Left ventricle myocardium inferior (tissue), 1 donor: ENCODE measurements around the gene TPM1. TPM values are rescaled to one million over a fixed set of nuclear protein-coding genes. Genes with fewer than 3 reads are reported as not detected.
"Not testable (repeated sequence)": the region's sequence is repeated elsewhere in the genome, so short reads cannot be mapped to it uniquely, and the experiment has no call there.

Source experiments
- DNase-seq: peaks from one replicate; pipeline ENCODE4 v3.0.0-alpha.2; 2020
- H3K27ac ChIP-seq: fragments of 200-600 bp; replicated peaks from 2 replicates; pipeline ENCODE4 v1.8.0; 2021
- H3K27me3 ChIP-seq: fragments of 200-600 bp; 2 replicates; pipeline ENCODE4 v1.8.0; 2021; ENCODE audit warnings: low read depth
- H3K36me3 ChIP-seq: fragments of 200-600 bp; 2 replicates; pipeline ENCODE4 v1.8.0; 2021
- H3K4me1 ChIP-seq: fragments of 200-600 bp; 2 replicates; pipeline ENCODE4 v1.8.0; 2021
- H3K4me3 ChIP-seq: fragments of 200-600 bp; 2 replicates; pipeline ENCODE4 v1.8.0; 2021; ENCODE audit warnings: mild to moderate bottlenecking, moderate library complexity
- H3K9me3 ChIP-seq: fragments of 200-600 bp; replicated peaks from 2 replicates; pipeline ENCODE4 v1.8.0; 2021
- intact Hi-C: fragments of 100-400 bp; cut with micrococcal nuclease; formaldehyde crosslinking; loops from one replicate; pipeline ENCODE4 v1.11.0; 2022
- total RNA-seq: library from RNA; stranded (reverse); fragmentation: NEBNext Ultra II Directional; extraction: Animal tissue kit (Norgen Biotek cat#: 25700); gene quantifications from one replicate; pipeline ENCODE4 v1.2.1, GENCODE V29; 2021
- TF ChIP-seq, protein P1 (sequence below): fragments of 200-600 bp; IDR thresholded peaks from 2 replicates; pipeline ENCODE4 v1.8.0; 2021; ENCODE audit warnings: antibody characterized with exemption, mild to moderate bottlenecking, borderline replicate concordance
- donor health status: DM: no; HTN: yes; CAD: no; lungs with severe emphysema.

Gene TPM1
- total RNA-seq, 1 donor from 2014 or later: 12,604 TPM

DNA sequence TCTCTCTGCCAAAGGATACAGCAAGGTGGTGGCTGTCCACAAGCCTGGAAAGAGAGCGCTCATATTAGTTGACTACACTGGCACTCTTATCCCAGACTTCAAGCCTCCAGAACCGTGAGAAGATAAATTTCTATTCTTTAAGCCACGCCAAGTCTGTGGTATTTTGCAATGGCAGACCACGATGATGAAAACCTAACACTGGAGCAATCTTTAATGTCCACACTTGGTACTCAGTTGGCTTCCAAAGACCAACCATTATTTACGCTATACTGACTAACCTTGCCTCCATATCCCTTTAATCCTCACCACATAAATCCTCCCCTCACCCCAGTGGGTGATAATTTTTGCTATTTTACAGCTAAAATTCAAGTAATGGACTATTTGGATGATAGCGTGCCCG lies 62.2 kb downstream of the TPM1 start:
- Histone ChIP-seq H3K4me3 (no peak overlapping the region), H3K36me3 (no peaks in the 10 kb centered on the region), H3K27me3 (no peaks in the 10 kb centered on the region), H3K4me1 (no peaks in the 10 kb centered on the region), H3K9me3 (no peaks in the 10 kb centered on the region), H3K27ac (no peak overlapping the region)
- no peak for DNase-seq
- TF ChIP-seq, protein P1, sequence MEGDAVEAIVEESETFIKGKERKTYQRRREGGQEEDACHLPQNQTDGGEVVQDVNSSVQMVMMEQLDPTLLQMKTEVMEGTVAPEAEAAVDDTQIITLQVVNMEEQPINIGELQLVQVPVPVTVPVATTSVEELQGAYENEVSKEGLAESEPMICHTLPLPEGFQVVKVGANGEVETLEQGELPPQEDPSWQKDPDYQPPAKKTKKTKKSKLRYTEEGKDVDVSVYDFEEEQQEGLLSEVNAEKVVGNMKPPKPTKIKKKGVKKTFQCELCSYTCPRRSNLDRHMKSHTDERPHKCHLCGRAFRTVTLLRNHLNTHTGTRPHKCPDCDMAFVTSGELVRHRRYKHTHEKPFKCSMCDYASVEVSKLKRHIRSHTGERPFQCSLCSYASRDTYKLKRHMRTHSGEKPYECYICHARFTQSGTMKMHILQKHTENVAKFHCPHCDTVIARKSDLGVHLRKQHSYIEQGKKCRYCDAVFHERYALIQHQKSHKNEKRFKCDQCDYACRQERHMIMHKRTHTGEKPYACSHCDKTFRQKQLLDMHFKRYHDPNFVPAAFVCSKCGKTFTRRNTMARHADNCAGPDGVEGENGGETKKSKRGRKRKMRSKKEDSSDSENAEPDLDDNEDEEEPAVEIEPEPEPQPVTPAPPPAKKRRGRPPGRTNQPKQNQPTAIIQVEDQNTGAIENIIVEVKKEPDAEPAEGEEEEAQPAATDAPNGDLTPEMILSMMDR: no peak
- intact Hi-C loops: no loop called here

GRCh38 chr15:63105354-63105753 lies 62.8 kb downstream of the TPM1 start:
- H3K27ac ChIP-seq, H3K4me3 ChIP-seq, H3K4me1 ChIP-seq, H3K9me3 ChIP-seq, DNase-seq, H3K36me3 ChIP-seq, intact Hi-C loops, H3K27me3 ChIP-seq: not testable (repeated sequence)

DNA sequence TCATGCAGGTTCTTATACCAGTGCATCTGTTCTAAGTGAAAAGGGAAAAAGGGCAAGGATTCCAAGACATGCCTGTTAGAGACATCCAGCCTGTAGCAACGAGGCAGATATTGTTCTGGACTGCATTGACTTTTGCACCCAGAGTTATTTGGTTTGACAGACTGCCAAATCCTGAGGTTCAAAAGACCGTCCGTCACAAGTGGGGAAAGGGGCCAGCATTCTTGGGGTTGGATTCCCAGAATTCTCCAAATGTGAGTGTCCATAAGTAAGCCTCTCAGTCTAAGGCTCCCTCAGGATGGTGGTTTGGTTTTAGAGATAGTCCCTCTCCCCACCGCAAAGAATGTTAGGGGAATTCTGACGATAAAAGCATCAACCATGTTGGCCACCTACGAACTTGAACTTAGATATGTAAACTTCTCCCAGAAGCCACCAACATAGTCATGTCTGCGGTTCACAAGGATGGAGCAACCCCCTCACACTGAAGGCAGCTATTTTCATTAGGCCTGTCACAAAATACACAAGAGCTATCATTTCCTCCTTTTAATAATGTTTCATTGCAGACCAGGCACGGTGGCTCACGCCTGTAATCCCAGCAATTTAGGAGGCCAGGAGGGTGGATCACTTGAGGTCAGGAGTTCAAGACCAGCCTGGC lies 65.5 kb downstream of the TPM1 start:
- DNase-seq: no peak
- Histone ChIP-seq H3K9me3 (no peaks in the 10 kb centered on the region), H3K27ac (no peak overlapping the region), H3K4me1 (no peaks in the 10 kb centered on the region), H3K36me3 (no peaks in the 10 kb centered on the region), H3K27me3 (no peaks in the 10 kb centered on the region), H3K4me3 (no peak overlapping the region)
- intact Hi-C loops: no loop called here
- TF ChIP-seq, protein P1: no peak

GRCh38 chr15:63109498-63109897 lies 67.0 kb downstream of the TPM1 start:
- TF ChIP-seq, protein P1: no peak
- Histone ChIP-seq H3K4me1 (no peaks in the 10 kb centered on the region), H3K27me3 (no peaks in the 10 kb centered on the region), H3K9me3 (no peaks in the 10 kb centered on the region), H3K4me3 (no peak overlapping the region), H3K27ac (no peak overlapping the region), H3K36me3 (no peaks in the 10 kb centered on the region)
- intact Hi-C loops: no loop called here
- DNase-seq: no peak

GRCh38 chr15:63109920-63110319 lies 67.4 kb downstream of the TPM1 start:
- no peak overlapping the region for H3K27ac ChIP-seq
- H3K36me3 ChIP-seq: no peaks in the 10 kb centered on the region
- H3K27me3 ChIP-seq: no peaks in the 10 kb centered on the region
- H3K4me1 ChIP-seq: no peaks in the 10 kb centered on the region
- no peak for DNase-seq
- H3K9me3 ChIP-seq: no peaks in the 10 kb centered on the region
- TF ChIP-seq, protein P1: no peak
- intact Hi-C loops: no loop called here
- no peak overlapping the region for H3K4me3 ChIP-seq

- Histone ChIP-seq H3K36me3 (no peaks in the 10 kb centered on the region), H3K9me3 (no peaks in the 10 kb centered on the region), H3K4me3 (no peak overlapping the region), H3K4me1 (no peaks in the 10 kb centered on the region), H3K27me3 (no peaks in the 10 kb centered on the region), H3K27ac (no peak overlapping the region)
- TF ChIP-seq, protein P1: no peak
- intact Hi-C loops: no loop called here
- DNase-seq: no peak
These were observed 68.0 kb downstream of the TPM1 start for GRCh38 chr15:63110428-63111026.
